K562 (cell line): ENCODE data around the gene ARHGAP22. TPM values are rescaled to one million over a fixed set of nuclear protein-coding genes. Genes with fewer than 3 reads are reported as not detected.

Source experiments
- BCL6 ChIP-seq: fragments of 250-450 bp; sonication (Bioruptor Pico); IDR thresholded peaks from 2 replicates; pipeline ENCODE4 v1.4.0; 2020
- CHCHD3 ChIP-seq: fragments of 250-450 bp; sonication (Bioruptor Pico); IDR thresholded peaks from 2 replicates; pipeline ENCODE4 v2.1.2; 2022; ENCODE audit warnings: mild to moderate bottlenecking
- CREB3 ChIP-seq: fragments of 450-650 bp; conservative IDR thresholded peaks from 2 replicates; pipeline ENCODE4 v1.6.1; 2016; ENCODE audit warnings: missing genetic modification characterization, low read depth, mild to moderate bottlenecking, missing compliant biosample characterization, moderate library complexity
- DLX4 ChIP-seq: fragments of 250-450 bp; sonication (Bioruptor Pico); IDR thresholded peaks from 2 replicates; pipeline ENCODE4 v1.6.1; 2021; ENCODE audit warnings: mild to moderate bottlenecking
- ELK1 ChIP-seq: sonication (generic); formaldehyde crosslinking; IDR thresholded peaks from 2 replicates; pipeline ENCODE4 v1.8.1; 2022; ENCODE audit warnings: missing genetic modification reagents
- FOXP4 ChIP-seq: sonication (generic); formaldehyde crosslinking; IDR thresholded peaks from 2 replicates; pipeline ENCODE4 v1.8.0; 2022; ENCODE audit warnings: mild to moderate bottlenecking, missing genetic modification reagents, borderline replicate concordance
- IRF9 ChIP-seq: fragments of 450-650 bp; IDR thresholded peaks from 2 replicates; pipeline ENCODE4 v1.6.1; 2016; ENCODE audit warnings: missing biosample characterization, missing genetic modification characterization
- MCM2 ChIP-seq: fragments of 450-650 bp; IDR thresholded peaks from 2 replicates; pipeline ENCODE4 v1.6.1; 2017; ENCODE audit warnings: low read depth, mild to moderate bottlenecking
- MCM7 ChIP-seq, 2 experiments: fragments of 450-650 bp; IDR thresholded peaks; 2 replicates each; pipeline ENCODE4 v1.6.1; 2016 to 2018
- SRSF1 ChIP-seq: fragments of 200-400 bp; formaldehyde crosslinking; IDR thresholded peaks from 2 replicates; pipeline ENCODE4 v1.6.1; 2017; ENCODE audit warnings: mild to moderate bottlenecking, low read depth, low read length, moderate library complexity
- TBP ChIP-seq: optimal IDR thresholded peaks from 2 replicates; pipeline ENCODE3; 2011; ENCODE audit warnings: low read depth, low read length, improper control_type of control experiment
- THRB ChIP-seq: fragments of 450-650 bp; formaldehyde crosslinking; conservative IDR thresholded peaks from 2 replicates; pipeline ENCODE4 v1.4.0; 2022; ENCODE audit warnings: mild to moderate bottlenecking, missing genetic modification characterization
- ZBTB7A ChIP-seq: IDR thresholded peaks from 2 replicates; pipeline ENCODE4 v1.6.1; 2011; ENCODE audit warnings: low read depth, mild to moderate bottlenecking, low read length, moderate library complexity, borderline replicate concordance; ENCODE audit not compliant: control insufficient read depth
- ZBTB9 ChIP-seq: fragments of 450-650 bp; formaldehyde crosslinking; IDR thresholded peaks from 2 replicates; pipeline ENCODE4 v1.4.0; 2020; ENCODE audit warnings: mild to moderate bottlenecking, moderate library complexity
- ZFP91 ChIP-seq: sonication (generic); formaldehyde crosslinking; IDR thresholded peaks from 2 replicates; pipeline ENCODE4 v1.8.0; 2022; ENCODE audit warnings: mild to moderate bottlenecking, missing genetic modification reagents
- ZNF583 ChIP-seq: fragments of 250-450 bp; sonication (Bioruptor Pico); IDR thresholded peaks from 2 replicates; pipeline ENCODE4 v1.4.0; 2020
- polyA plus RNA-seq, 8 experiments: library from polyadenylated mRNA; depleted of rRNA in 4 of 8; stranded (reverse) in 5 of 8; unstranded in 3 of 8; fragments of >200 nt; fragmentation: Nextera tagmentation in 2 of 8; fragmentation: Illumina TruSeq in 1 of 8; extraction: Ambion mirVana in 2 of 8; extraction: Trizol in 1 of 8; gene quantifications; 2 replicates each; pipeline versions ENCODE4 v1.2.1 to v1.2.3, GENCODE V29; 2011 to 2014; ENCODE audit warnings: inconsistent platforms in 1 of 8, missing spikeins in 1 of 8
- total RNA-seq, 7 experiments: library from RNA; depleted of rRNA in 6 of 7; stranded (reverse); fragments of >200 nt in 6 of 7; fragmentation: Illumina TruSeq in 2 of 7; extraction: Trizol in 2 of 7; gene quantifications; 2 replicates each; pipeline versions ENCODE4 v1.2.1 to v1.2.3, GENCODE V29; 2011 to 2021; ENCODE audit warnings: low replicate concordance in 1 of 7

Gene ARHGAP22
- total and polyA plus RNA-seq, 9 of the 15 experiments (the other 6 are each of a cell fraction or from before 2014, with no cell fraction given): 1.3 to 28.1 (median 12.7) TPM

GRCh38 chr10:48470893-48471805, 133.7 kb downstream of the ARHGAP22 start (continued):
- TF ChIP-seq ZBTB7A (0 out of 2 replicates have a peak, but pooled peaks have one; percentile 14), TBP (no peak), ZBTB9 (no peak; the same call in 1 of the 2 replicates), BCL6 (CRISPR knock-in tag) (no peak), MCM7 (IDR thresholded peaks at IDR 0.05) (no peak), ELK1 (CRISPR knock-in tag) (no peak), CREB3 (tag) (peak; percentile 45; the same call in 1 of the 2 replicates), IRF9 (peak; percentile 45; the same call in 1 of the 2 replicates), THRB (no peak), MCM2 (no peak), ZNF583 (CRISPR knock-in tag) (peak; percentile 24; the same call in 1 of the 2 replicates), DLX4 (CRISPR knock-in tag) (no peak), FOXP4 (CRISPR knock-in tag) (no peak), CHCHD3 (CRISPR knock-in tag) (no peak), SRSF1 (no peak), ZFP91 (CRISPR knock-in tag) (no peak)
